ENCODE measurements around the gene BDP1.
A peak's percentile ranks its signal among the peaks of the same experiment; 100 is the strongest.
"Not testable (repeated sequence)": the region's sequence is repeated elsewhere in the genome, so short reads cannot be mapped to it uniquely, and the experiment has no call there.

Gene BDP1

DNA sequence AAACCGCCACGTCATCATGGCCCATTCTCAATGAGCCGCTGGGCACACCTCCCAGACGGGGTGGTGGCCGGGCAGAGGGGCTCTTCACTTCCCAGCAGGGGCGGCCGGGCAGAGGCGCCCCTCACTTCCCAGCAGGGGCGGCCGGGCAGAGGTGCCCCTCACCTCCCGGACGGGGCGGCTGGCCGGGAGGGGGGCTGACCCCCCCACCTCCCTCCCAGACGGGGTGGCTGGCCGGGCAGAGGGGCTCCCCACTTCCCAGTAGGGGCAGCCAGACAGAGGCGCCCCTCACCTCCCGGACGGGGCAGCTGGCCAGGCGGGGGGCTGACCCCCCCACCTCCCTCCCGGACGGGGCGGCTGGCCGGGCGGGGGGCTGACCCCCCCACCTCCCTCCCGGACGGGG lies 96.1 kb downstream of the BDP1 start:
- in situ Hi-C loops (cut with HindIII; ENCODE audit: low pct_ligation_motif_present, low pct_unique_long_range_greater_than_20kb, low sequenced_read_pairs); DNase-seq: not testable (repeated sequence)

- in situ Hi-C loops (cut with HindIII; ENCODE audit: low pct_ligation_motif_present, low pct_unique_long_range_greater_than_20kb, low sequenced_read_pairs), result not testable (repeated sequence)
These were observed 96.7 kb downstream of the BDP1 start for GRCh38 chr5:71552026-71552749.

DNA sequence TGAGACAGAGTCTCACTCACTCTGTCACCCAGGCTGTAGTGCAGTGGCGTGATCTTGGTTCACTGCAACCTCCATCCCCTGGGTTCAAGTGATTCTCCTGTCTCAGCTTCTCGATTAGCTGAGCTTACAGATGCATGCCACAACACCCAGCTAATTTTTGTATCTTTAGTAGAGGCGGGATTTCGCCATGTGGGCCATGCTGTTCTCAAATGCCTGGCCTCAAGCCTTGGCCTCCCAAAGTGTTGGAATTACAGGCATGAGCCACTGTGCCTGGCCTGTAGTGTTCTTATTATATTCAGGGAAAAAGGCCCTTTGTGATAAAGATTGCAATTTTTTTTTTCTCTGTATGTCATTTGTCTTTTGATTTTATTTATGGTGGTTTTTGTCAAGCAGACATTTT lies 107.7 kb downstream of the BDP1 start:
- DNase-seq, result no peak
- in situ Hi-C loops (cut with HindIII; ENCODE audit: low pct_ligation_motif_present, low pct_unique_long_range_greater_than_20kb, low sequenced_read_pairs), result no loop called here

More at GRCh38 chr5:71552026-71552749, 96.7 kb downstream of the BDP1 start:
- DNase-seq, result not testable (repeated sequence)

DNA sequence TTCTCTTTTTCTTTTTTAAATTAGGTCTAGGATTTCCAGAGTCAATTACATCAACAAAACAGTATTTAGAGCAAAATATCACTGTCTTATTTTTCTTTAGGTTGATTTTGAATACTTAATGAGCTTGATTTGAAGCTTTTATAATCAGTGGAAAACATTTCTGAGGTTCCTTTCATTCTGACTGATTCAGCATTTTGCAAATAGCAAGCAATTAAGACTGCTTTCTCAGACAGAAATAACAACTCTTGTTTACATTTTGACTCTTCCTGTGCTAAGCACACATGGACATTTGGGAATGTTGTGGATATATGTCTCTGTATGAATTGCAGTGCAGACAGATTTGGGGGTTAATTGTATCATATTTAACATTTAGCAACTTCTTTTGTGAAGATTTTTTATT lies 109.4 kb downstream of the BDP1 start:
- DNase-seq, result no peak
- in situ Hi-C loops (cut with HindIII; ENCODE audit: low pct_ligation_motif_present, low pct_unique_long_range_greater_than_20kb, low sequenced_read_pairs), result no loop called here

DNA sequence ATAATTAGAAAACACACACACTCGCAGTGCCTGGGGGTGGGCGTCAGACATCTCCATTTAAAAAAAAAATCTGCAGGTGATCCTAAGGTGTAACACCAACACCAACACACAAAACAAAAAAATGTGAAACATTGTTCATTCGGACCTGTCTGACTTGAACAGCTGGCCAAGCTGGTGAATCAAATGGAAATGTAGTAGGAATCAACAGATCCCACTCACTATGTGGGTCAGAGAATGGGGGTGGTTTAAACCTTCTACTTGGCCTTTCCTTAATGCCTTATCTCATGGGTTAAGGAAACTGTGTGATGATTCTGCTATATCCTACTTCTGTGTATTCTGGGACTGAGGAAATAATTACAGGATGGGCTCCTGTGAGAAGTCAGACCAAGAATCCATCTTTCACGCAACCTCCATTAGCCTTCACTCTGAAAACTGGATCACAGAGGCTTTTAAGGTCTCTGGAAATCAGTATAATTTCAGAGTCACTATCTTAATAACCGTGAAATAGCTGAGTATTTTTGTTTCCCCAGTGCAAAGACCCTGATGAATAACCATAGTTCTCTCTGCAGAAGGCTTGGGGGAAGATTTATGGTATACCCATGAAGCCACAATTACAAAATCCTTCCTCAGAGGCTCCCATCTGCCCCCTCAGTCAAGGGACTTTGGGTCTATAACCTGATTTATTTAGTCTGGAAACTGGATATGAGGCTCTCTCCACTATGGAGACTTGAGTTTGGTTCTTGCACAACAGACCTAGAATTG lies 114.5 kb downstream of the BDP1 start:
- in situ Hi-C loops (cut with HindIII; ENCODE audit: low pct_ligation_motif_present, low pct_unique_long_range_greater_than_20kb, low sequenced_read_pairs), result no loop called here

GRCh38 chr5:71571811-71572210 lies 116.4 kb downstream of the BDP1 start:
- DNase-seq; in situ Hi-C loops (cut with HindIII; ENCODE audit: low pct_ligation_motif_present, low pct_unique_long_range_greater_than_20kb, low sequenced_read_pairs): not testable (repeated sequence)

More for the DNA sequence above, 114.5 kb downstream of the BDP1 start:
- no peak for DNase-seq

DNA sequence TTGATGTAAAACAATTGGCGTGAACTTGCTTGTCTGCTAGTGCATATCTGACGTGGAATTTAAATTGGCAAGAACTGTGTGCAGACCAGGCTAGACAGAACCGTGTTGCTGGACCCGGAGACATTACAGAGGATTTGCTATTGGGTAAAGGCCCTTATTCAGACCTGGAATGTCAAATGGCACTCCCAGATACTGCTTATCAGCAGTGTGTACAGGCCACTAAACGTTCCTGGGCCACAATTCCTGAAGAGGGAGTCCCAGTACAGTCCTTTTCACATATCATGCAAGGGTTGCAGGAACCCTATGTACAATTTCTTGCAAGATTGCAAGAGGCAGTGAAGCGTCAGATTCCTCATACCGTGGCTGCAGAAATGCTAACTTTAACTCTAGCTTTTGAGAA lies 118.1 kb downstream of the BDP1 start:
- DNase-seq, result no peak
- in situ Hi-C loops (cut with HindIII; ENCODE audit: low pct_ligation_motif_present, low pct_unique_long_range_greater_than_20kb, low sequenced_read_pairs), result no loop called here

GRCh38 chr5:71575588-71575987 lies 120.1 kb downstream of the BDP1 start:
- DNase-seq; in situ Hi-C loops (cut with HindIII; ENCODE audit: low pct_ligation_motif_present, low pct_unique_long_range_greater_than_20kb, low sequenced_read_pairs): not testable (repeated sequence)

DNA sequence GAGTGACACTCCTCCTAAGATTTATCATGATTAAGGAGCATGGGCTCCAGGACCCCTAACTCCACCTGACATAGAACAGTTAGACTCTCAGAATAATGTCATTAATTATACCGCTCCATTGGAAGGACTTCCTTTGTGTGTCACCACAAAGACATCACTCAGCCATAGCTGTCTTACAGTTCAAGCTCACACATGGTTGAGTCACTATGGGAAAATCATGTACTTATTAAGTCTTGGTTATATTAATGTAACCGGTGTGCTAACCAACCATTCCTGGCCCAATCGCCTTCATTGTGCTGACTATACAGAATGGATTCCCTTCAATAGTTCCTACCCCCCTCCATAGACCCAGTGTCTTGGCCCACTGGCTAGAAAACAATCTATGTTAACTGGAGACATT lies 120.8 kb downstream of the BDP1 start:
- DNase-seq, result peak; percentile 35
- in situ Hi-C loops (cut with HindIII; ENCODE audit: low pct_ligation_motif_present, low pct_unique_long_range_greater_than_20kb, low sequenced_read_pairs), result no loop called here

DNA sequence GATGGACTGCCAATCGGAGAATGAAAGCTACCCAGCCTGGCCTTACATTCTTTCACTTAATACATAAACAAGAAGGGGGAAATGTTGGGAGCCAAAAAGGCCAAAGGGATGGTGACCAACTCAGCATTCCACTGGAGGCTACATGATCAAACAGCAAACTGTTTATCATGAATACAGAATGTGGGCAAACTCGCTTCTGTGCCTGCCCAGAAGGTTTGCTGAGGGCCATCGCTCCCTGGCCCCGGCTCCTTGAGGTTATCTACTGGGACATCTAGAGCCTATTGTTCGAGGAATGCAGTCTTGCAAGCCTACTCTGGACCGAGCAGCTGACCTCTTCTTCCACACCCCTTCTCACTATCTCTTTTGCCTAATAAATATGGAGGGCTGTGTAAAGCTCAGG lies 122.4 kb downstream of the BDP1 start:
- in situ Hi-C loops (cut with HindIII; ENCODE audit: low pct_ligation_motif_present, low pct_unique_long_range_greater_than_20kb, low sequenced_read_pairs); DNase-seq: not testable (repeated sequence)

DNA sequence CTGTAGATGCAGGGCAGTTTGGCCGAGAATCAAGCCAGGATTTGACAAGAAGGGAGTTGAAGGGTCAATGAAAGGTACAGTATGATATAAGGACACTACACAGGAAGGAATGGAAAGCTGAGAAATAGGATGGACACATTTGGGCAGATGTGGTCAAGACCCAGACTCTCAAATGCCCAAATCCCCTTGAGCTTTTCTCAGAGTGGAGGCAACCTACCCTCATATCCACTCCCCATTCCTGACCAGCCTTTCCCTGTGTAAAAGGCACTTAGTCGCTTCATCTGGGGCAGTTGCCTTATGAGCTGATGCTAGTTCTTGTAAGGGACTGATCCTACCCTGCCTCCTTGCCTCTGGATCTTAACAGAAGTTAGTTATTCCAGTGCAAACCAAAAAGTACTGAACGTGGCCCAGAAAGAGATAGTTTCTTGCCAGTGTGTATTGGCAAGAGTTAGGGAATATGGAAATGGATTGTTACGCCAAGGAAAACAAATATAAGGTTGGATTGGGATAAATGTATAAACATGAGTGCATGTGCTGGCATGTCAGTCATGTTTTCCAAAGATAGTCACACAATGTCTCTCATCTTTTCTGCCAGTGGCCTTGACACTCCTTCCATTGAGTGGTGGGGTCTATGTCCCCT lies 127.6 kb downstream of the BDP1 start:
- DNase-seq, result no peak
- in situ Hi-C loops (cut with HindIII; ENCODE audit: low pct_ligation_motif_present, low pct_unique_long_range_greater_than_20kb, low sequenced_read_pairs), result no loop called here

- in situ Hi-C loops (cut with HindIII; ENCODE audit: low pct_ligation_motif_present, low pct_unique_long_range_greater_than_20kb, low sequenced_read_pairs), result no loop called here
- DNase-seq, result peak; percentile 44
These were observed 130.8 kb downstream of the BDP1 start for GRCh38 chr5:71586052-71586940.

DNA sequence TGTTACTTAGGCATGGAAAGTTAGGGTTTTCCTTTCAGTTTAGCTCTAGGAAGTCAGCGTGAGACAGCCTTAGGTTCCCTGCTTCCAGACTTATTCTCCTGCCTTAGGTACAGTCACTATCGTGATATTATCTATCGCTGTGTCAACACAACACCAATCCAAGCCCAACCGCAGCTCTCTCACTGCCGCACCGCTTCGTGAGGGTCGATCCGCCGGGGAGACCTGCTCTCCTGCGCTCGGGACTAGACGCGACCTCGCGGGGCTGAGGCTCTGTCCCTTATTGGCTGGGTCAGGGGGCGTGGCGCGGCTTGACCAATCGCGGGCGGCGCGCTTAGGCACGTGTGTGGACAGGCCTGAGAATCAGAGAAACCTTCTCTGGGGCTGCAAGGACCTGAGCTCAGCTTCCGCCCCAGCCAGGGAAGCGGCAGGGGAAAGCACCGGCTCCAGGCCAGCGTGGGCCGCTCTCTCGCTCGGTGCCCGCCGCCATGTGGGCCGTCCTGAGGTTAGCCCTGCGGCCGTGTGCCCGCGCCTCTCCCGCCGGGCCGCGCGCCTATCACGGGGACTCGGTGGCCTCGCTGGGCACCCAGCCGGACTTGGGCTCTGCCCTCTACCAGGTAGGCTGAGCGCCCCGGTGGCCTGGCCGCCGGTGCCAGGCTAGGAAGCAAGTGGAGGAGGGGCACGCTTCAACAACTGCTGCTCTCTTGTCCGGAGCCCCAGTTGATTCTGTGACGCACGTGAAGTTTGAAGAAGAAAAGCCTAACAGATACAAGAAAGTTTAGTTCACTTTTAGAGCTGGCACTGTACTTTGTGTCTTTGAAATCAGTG lies 131.7 kb downstream of the BDP1 start, which contains the start of gene MCCC2:
MCCC2 (plus strand) TSS at position 400 of the 825 bp plus-strand sequence; CDS start at position 486, 86 bp downstream.
- in situ Hi-C loops (cut with HindIII; ENCODE audit: low pct_ligation_motif_present, low pct_unique_long_range_greater_than_20kb, low sequenced_read_pairs), result no loop called here
- DNase-seq, result peak; percentile 95

DNA sequence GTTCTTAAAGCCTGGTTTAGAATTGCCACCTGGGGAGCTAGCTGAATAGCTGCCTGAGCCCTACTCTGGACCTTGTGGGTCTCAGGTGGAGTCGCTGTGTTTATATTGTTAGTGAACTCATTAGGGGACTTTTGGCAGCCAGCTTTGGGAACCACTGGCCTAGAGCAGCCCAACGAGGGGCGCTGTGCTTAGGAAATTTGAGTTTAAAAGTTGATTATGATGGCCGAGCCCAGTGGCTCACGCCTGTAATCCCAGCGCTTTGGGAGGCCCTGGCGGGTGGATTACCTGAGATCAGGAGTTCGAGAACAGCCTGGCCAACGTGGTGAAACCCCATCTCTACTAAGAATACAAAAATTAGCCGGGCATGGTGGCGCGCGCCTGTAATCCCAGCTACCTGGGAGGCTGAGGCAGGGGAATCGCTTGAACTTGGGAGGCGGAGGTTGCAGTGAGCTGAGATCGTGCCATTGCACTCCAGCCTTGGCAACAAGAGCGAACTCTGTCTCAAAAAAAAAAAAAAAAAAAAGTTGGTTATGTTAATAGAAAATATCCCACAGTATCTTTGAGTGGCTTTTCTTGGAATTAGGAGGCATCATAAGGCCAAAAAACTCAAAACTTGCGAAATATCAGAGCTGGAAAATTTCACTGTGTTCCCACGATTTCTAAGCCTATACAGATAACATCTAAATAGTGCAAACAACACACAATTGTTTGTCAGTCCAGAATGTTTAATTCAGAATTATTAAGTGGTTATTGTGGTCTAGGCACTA lies 132.5 kb downstream of the BDP1 start:
- in situ Hi-C loops (cut with HindIII; ENCODE audit: low pct_ligation_motif_present, low pct_unique_long_range_greater_than_20kb, low sequenced_read_pairs), result no loop called here
- no peak for DNase-seq

GRCh38 chr5:71588533-71588885 lies 133.1 kb downstream of the BDP1 start:
- DNase-seq, result no peak
- in situ Hi-C loops (cut with HindIII; ENCODE audit: low pct_ligation_motif_present, low pct_unique_long_range_greater_than_20kb, low sequenced_read_pairs), result no loop called here

- no peak for DNase-seq
- in situ Hi-C loops (cut with HindIII; ENCODE audit: low pct_ligation_motif_present, low pct_unique_long_range_greater_than_20kb, low sequenced_read_pairs), result no loop called here
These were observed 134.5 kb downstream of the BDP1 start for GRCh38 chr5:71589903-71590302.

DNA sequence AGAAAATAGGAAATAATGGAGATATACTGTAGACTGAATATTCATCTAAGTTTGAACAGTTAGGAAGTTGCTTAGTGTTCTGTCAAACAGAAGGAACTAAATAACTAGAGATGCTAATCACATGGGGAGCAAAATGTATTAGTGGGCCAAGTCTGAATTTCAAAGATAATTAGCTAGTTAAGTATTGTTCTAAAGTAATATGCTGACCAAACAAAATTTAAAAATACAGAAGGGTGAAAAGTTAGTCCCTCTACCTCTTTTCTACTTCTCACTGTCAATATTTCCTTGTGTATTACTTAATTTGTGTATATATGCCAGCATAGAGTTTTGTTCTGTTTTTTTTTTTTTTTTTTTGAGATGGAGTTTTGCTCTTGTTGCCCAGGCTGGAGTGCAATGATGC lies 135.6 kb downstream of the BDP1 start:
- DNase-seq, result no peak
- in situ Hi-C loops (cut with HindIII; ENCODE audit: low pct_ligation_motif_present, low pct_unique_long_range_greater_than_20kb, low sequenced_read_pairs), result no loop called here

All from ACHN (cell line).